ENCODE results near the gene ZNF503.

The ZNF503 gene

GRCh38 chr10:75431180-75432111, 29.9 kb upstream of the ZNF503 start, which contains the start of gene LRMDA:
TSS of gene LRMDA (plus strand) at chr10:75431624.
- no peak for DNase-seq

GRCh38 chr10:75430000-75430763, 28.6 kb upstream of the ZNF503 start:
- no peak for DNase-seq

GRCh38 chr10:75429159-75429827, 27.7 kb upstream of the ZNF503 start:
- DNase-seq, result no peak

GRCh38 chr10:75428434-75429158, 27.0 kb upstream of the ZNF503 start:
- DNase-seq, result no peak

- DNase-seq, result no peak
Measured at GRCh38 chr10:75427951-75428350, 26.4 kb upstream of the ZNF503 start.

GRCh38 chr10:75426880-75427279, 25.3 kb upstream of the ZNF503 start:
- no peak for DNase-seq

- DNase-seq, result no peak
Measured at GRCh38 chr10:75425291-75426079, 23.9 kb upstream of the ZNF503 start.

GRCh38 chr10:75424571-75424970, 23.0 kb upstream of the ZNF503 start:
- DNase-seq, result no peak

- DNase-seq, result no peak
Measured at GRCh38 chr10:75422913-75423312, 21.3 kb upstream of the ZNF503 start.

GRCh38 chr10:75418712-75419111, 17.1 kb upstream of the ZNF503 start:
- DNase-seq, result no peak

- no peak for DNase-seq
Measured at GRCh38 chr10:75418293-75418692, 16.7 kb upstream of the ZNF503 start.

GRCh38 chr10:75417522-75417927, 16.0 kb upstream of the ZNF503 start:
- DNase-seq, result no peak

GRCh38 chr10:75414527-75414926, 13.0 kb upstream of the ZNF503 start:
- DNase-seq, result no peak

- no peak for DNase-seq
Measured at GRCh38 chr10:75410132-75411005, 8.8 kb upstream of the ZNF503 start.

- peak; percentile 80 for DNase-seq
Measured at GRCh38 chr10:75408911-75409885, 7.6 kb upstream of the ZNF503 start.

- peak; percentile 56 for DNase-seq
Measured at GRCh38 chr10:75408509-75408875, 6.9 kb upstream of the ZNF503 start.

GRCh38 chr10:75407713-75408508, 6.3 kb upstream of the ZNF503 start:
- DNase-seq, result peak; percentile 76

GRCh38 chr10:75407224-75407712, 5.7 kb upstream of the ZNF503 start:
- no peak for DNase-seq
